Endothelial cell of umbilical vein (primary cell): ENCODE measurements around the gene RBM18. TPM values are rescaled to one million over a fixed set of nuclear protein-coding genes. Genes with fewer than 3 reads are reported as not detected.

Experiments
- BruUV-seq: library from RNA; stranded (reverse); fragments of 400-500 nt; replicated peaks from 2 replicates; lab custom pipeline; 2021; lab: Mats Ljungman, UMichigan
- CTCF ChIA-PET: fragments of 300-600, 350-600 bp; sonication (Branson Sonifier 250); formaldehyde crosslinking; loops from one replicate; lab custom pipeline; 2021; ENCODE audit warnings: antibody characterized with exemption, inconsistent platforms; lab: Charles Lee
- POLR2A ChIA-PET: fragments of 300-600, 350-600 bp; sonication (Branson Sonifier 250); formaldehyde crosslinking; loops from one replicate; lab custom pipeline; 2021; ENCODE audit warnings: antibody characterized with exemption, inconsistent platforms; lab: Charles Lee
- DNase-seq: peaks from one replicate; pipeline ENCODE4 v3.0.0-alpha.2; 2011; ENCODE audit warnings: low read depth, low spot score
- FAIRE-seq: peaks from 2 replicates; lab custom pipeline; 2011; peaks lifted over from hg19 to GRCh38; lab: Jason Lieb, UNC
- H2AFZ ChIP-seq: 2 replicates; pipeline ENCODE4 v1.6.0; 2012; ENCODE audit warnings: low read depth, low read length, control low read depth, inconsistent platforms
- H3K27ac ChIP-seq: 2 replicates; pipeline ENCODE4 v1.5.1; 2011; ENCODE audit warnings: low read depth, mild to moderate bottlenecking, control low read depth, low read length, moderate library complexity; ENCODE audit not compliant: insufficient read depth
- H3K27me3 ChIP-seq, 2 experiments: 2 replicates each; pipeline versions ENCODE4 v1.6.0 to v1.6.1; 2011; ENCODE audit warnings: low read length in 2 of 2, mixed read lengths in 1 of 2; ENCODE audit not compliant: control insufficient read depth in 2 of 2, insufficient read depth in 2 of 2
- H3K36me3 ChIP-seq, 2 experiments: 2 replicates in 1 of 2; 3 replicates in 1 of 2; pipeline ENCODE4 v1.5.1; 2011; ENCODE audit warnings: low read length in 2 of 2, mild to moderate bottlenecking in 1 of 2, moderate library complexity in 1 of 2; ENCODE audit not compliant: control insufficient read depth in 2 of 2, insufficient read depth in 2 of 2; ENCODE audit errors: extremely low read depth in 1 of 2
- H3K4me1 ChIP-seq: 3 replicates; pipeline ENCODE4 v1.5.1; 2011; ENCODE audit warnings: mild to moderate bottlenecking, low read length; ENCODE audit not compliant: control insufficient read depth, insufficient read depth; ENCODE audit errors: extremely low read depth
- H3K4me2 ChIP-seq: 2 replicates; pipeline ENCODE4 v1.6.1; 2011; ENCODE audit warnings: low read length, control low read depth, mixed read lengths; ENCODE audit not compliant: insufficient read depth
- H3K4me3 ChIP-seq, 3 experiments: fragments of 200-600 bp in 1 of 3; sonication (generic), shearing (Covaris generic) in 1 of 3; replicated peaks in 1 of 3; 2 replicates each; pipeline ENCODE4 v1.5.1; 2011 to 2016; ENCODE audit warnings: control low read depth in 3 of 3, low read length in 3 of 3, mild to moderate bottlenecking in 2 of 3, inconsistent platforms in 1 of 3, low read depth in 1 of 3, moderate library complexity in 1 of 3; ENCODE audit not compliant: insufficient read depth in 1 of 3
- H3K79me2 ChIP-seq: 2 replicates; pipeline ENCODE4 v1.6.0; 2012; ENCODE audit warnings: low read length, inconsistent platforms; ENCODE audit not compliant: control insufficient read depth, insufficient read depth
- H3K9ac ChIP-seq: replicated peaks from 2 replicates; pipeline ENCODE3; 2011; ENCODE audit warnings: low read length, control low read depth; ENCODE audit not compliant: insufficient read depth; ENCODE audit errors: extremely low read depth
- H3K9me1 ChIP-seq: replicated peaks from 3 replicates; pipeline ENCODE4 v1.6.0; 2011; ENCODE audit warnings: mild to moderate bottlenecking, low read length; ENCODE audit not compliant: control insufficient read depth, insufficient read depth; ENCODE audit errors: extremely low read depth
- H3K9me3 ChIP-seq: replicated peaks from 2 replicates; pipeline ENCODE4 v1.5.1; 2012; ENCODE audit warnings: low read length, inconsistent platforms; ENCODE audit not compliant: control insufficient read depth, insufficient read depth
- H4K20me1 ChIP-seq: replicated peaks from 2 replicates; pipeline ENCODE3; 2011; ENCODE audit warnings: mild to moderate bottlenecking, low read length; ENCODE audit not compliant: control insufficient read depth, insufficient read depth; ENCODE audit errors: extremely low read depth
- CTCF ChIP-seq, 2 donors: IDR thresholded peaks; 1 replicate in 1 of 2; 2 replicates in 1 of 2; pipeline ENCODE4 v1.5.1; 2011; ENCODE audit warnings: low read length in 2 of 2, mild to moderate bottlenecking in 2 of 2, moderate library complexity in 2 of 2, control low read depth in 1 of 2, inconsistent platforms in 1 of 2, low read depth in 1 of 2; ENCODE audit not compliant: insufficient read depth in 1 of 2; ENCODE audit errors: extremely low read depth in 1 of 2
- EZH2 ChIP-seq: IDR thresholded peaks from 2 replicates; pipeline ENCODE4 v1.6.1; 2012; ENCODE audit warnings: borderline replicate concordance, low read depth, mild to moderate bottlenecking, moderate library complexity, low read length, inconsistent platforms; ENCODE audit not compliant: severe bottlenecking
- FOS ChIP-seq: IDR thresholded peaks from 2 replicates; pipeline ENCODE4 v1.6.1; 2011; ENCODE audit warnings: mild to moderate bottlenecking, low read length, moderate library complexity, borderline replicate concordance; ENCODE audit not compliant: insufficient read depth
- GATA2 ChIP-seq: IDR thresholded peaks from 2 replicates; pipeline ENCODE4 v1.7.0; 2011; ENCODE audit warnings: low read depth, mild to moderate bottlenecking, moderate library complexity, mixed read lengths, low read length; ENCODE audit not compliant: insufficient read length, insufficient read depth
- JUN ChIP-seq: IDR thresholded peaks from 2 replicates; pipeline ENCODE4 v1.6.1; 2011; ENCODE audit warnings: borderline replicate concordance, low read depth; ENCODE audit not compliant: insufficient read length, insufficient read depth
- MAX ChIP-seq: IDR thresholded peaks from 2 replicates; pipeline ENCODE4 v1.6.1; 2011; ENCODE audit not compliant: insufficient read depth, insufficient read length
- MYC ChIP-seq: IDR thresholded peaks from one replicate; pipeline ENCODE4 v1.6.1; 2011; ENCODE audit warnings: mild to moderate bottlenecking, low read depth, low read length
- POLR2A ChIP-seq: IDR thresholded peaks from 2 replicates; pipeline ENCODE4 v1.6.1; 2012; ENCODE audit warnings: low read depth, mild to moderate bottlenecking, control low read depth, low read length
- POLR2AphosphoS5 ChIP-seq: IDR thresholded peaks from 2 replicates; pipeline ENCODE4 v1.6.1; 2012; ENCODE audit warnings: low read depth, mild to moderate bottlenecking, control low read depth, low read length, moderate library complexity; ENCODE audit not compliant: insufficient read depth
- dilution Hi-C: fragments of 300-500 bp; cut with MboI; formaldehyde crosslinking; loops from one replicate; pipeline ENCODE4 v1.15.0; 2019; ENCODE audit warnings: low sequenced_read_pairs; ENCODE audit not compliant: extremely low pct_ligation_motif_present
- intact Hi-C: fragments of 100-400 bp; cut with micrococcal nuclease; formaldehyde crosslinking; loops from one replicate; pipeline ENCODE4 v1.10.0; 2022
- polyA plus RNA-seq, 4 experiments: library from polyadenylated mRNA; depleted of rRNA in 3 of 4; stranded (reverse) in 3 of 4; unstranded in 1 of 4; fragments of >200 nt; gene quantifications; 2 replicates each; pipeline versions ENCODE4 v1.2.1 to v1.2.3, GENCODE V29; 2011 to 2012; ENCODE audit warnings: missing spikeins in 1 of 4
- total RNA-seq: library from RNA; stranded (reverse); gene quantifications from 2 replicates; pipeline ENCODE4 v1.2.3, GENCODE V29; 2021

The RBM18 gene
- total and polyA plus RNA-seq, 2 donors (not counting 3 experiments of a cell fraction or from before 2014, with no cell fraction given), result 7.9 to 26.9 TPM

GRCh38 chr9:122197882-122198281, 66.8 kb downstream of the RBM18 start:
- Histone ChIP-seq H3K79me2 (no peaks in the 10 kb centered on the region), H3K9ac (no peak overlapping the region), H3K27ac (no peak overlapping the region), H3K36me3 (no peaks in the 10 kb centered on the region), H3K9me1 (no peaks in the 10 kb centered on the region), H3K27me3 (peaks cover 3 to 13% of the 10 kb centered on the region in 2 experiments), H2AFZ (no peak overlapping the region), H4K20me1 (no peaks in the 10 kb centered on the region), H3K4me1 (no peaks in the 10 kb centered on the region), H3K9me3 (no peaks in the 10 kb centered on the region), H3K4me2 (no peak overlapping the region), H3K4me3 (no peak overlapping the region)
- dilution Hi-C loops (no loop called here), intact Hi-C loops (no loop called here)
- TF ChIP-seq EZH2 (no peak), POLR2A (no peak), FOS (no peak), CTCF (IDR thresholded peaks at IDR 0.05; ENCODE audit: extremely low read depth in 1 of 2, insufficient read depth in 1 of 2, low read depth in 1 of 2, low read length in 2 of 2) (no peak), JUN (no peak), GATA2 (no peak)
- CTCF ChIA-PET, result no interaction called here
- DNase-seq (no peak), FAIRE-seq (no peak)
- no TSS peak for BruUV-seq
- POLR2A ChIA-PET, result no interaction called here

GRCh38 chr9:122197426-122197825, 67.2 kb downstream of the RBM18 start:
- no peaks in the 10 kb centered on the region for H3K9me1 ChIP-seq
- no peak for DNase-seq
- H3K9ac ChIP-seq, result no peak overlapping the region
- BruUV-seq, result no TSS peak
- TF ChIP-seq JUN (no peak), CTCF (IDR thresholded peaks at IDR 0.05; ENCODE audit: extremely low read depth in 1 of 2, insufficient read depth in 1 of 2, low read depth in 1 of 2, low read length in 2 of 2) (no peak), MAX (no peak), FOS (no peak), GATA2 (no peak), EZH2 (no peak), MYC (no peak), POLR2A (no peak), POLR2AphosphoS5 (no peak)
- H3K79me2 ChIP-seq, result no peaks in the 10 kb centered on the region
- H3K36me3 ChIP-seq, result no peaks in the 10 kb centered on the region
- H3K27ac ChIP-seq, result no peak overlapping the region
- H2AFZ ChIP-seq, result no peak overlapping the region
- no peak overlapping the region for H3K4me3 ChIP-seq
- POLR2A ChIA-PET, result no interaction called here
- no peak for FAIRE-seq
- dilution Hi-C loops, result no loop called here
- CTCF ChIA-PET, result no interaction called here
- intact Hi-C loops, result no loop called here
- H4K20me1 ChIP-seq, result no peaks in the 10 kb centered on the region
- no peaks in the 10 kb centered on the region for H3K4me1 ChIP-seq
- peaks cover 3 to 13% of the 10 kb centered on the region in 2 experiments for H3K27me3 ChIP-seq
- H3K9me3 ChIP-seq, result no peaks in the 10 kb centered on the region
- no peak overlapping the region for H3K4me2 ChIP-seq
